ENCODE data around the gene RUNX1. TPM values are rescaled to one million over a fixed set of nuclear protein-coding genes. Genes with fewer than 3 reads are reported as not detected.

RUNX1 gene
- polyA plus RNA-seq, 1 of the 3 experiments (the other 2 are of a cell fraction) = 17.1 TPM

DNA sequence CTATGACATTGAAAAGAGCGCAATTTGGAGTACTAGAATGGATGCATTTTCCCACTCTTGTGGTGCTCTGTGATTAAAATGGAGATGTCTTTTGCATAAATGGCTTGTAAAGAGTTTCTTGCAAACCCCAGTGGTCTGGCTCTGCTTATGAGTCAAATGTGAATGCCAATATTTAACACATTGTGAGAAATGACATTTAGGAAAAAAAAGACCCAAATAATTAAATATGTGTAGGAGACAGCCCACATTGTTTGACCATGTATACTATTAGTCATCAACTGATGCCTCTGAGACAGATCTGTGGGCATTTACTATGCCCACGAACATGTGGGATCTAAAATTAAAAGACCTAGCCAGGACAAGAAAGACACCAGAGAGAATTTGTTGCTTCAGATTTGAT is 22.2 kb upstream of the RUNX1 start (continued):
- TF ChIP-seq CTCF (IDR thresholded peaks at IDR 0.05) = no peak

GRCh38 chr21:35070436-35070835 is 21.3 kb upstream of the RUNX1 start:
- Histone ChIP-seq H3K27ac (ENCODE audit: low read depth in 2 of 2, low read length in 1 of 2) (no peak overlapping the region), H3K4me1 (ENCODE audit: control insufficient read depth in 1 of 2, insufficient read depth in 2 of 2, low read depth in 1 of 2, low read length in 1 of 2) (no peaks in the 10 kb centered on the region), H3K27me3 (ENCODE audit: insufficient read depth) (no peaks in the 10 kb centered on the region), H3K9me2 (no peaks in the 10 kb centered on the region), H2AFZ (ENCODE audit: low read depth) (no peak overlapping the region), H4K20me1 (ENCODE audit: insufficient read depth) (no peaks in the 10 kb centered on the region), H3K9me3 (no peaks in the 10 kb centered on the region), H3K9ac (no peak overlapping the region), H3K4me3 (ENCODE audit: low read depth in 2 of 2, low read length in 1 of 2) (no peak overlapping the region), H3F3A (replicated peaks; ENCODE audit: insufficient read depth) (peaks cover 3% of the 10 kb centered on the region), H3K4me2 (no peak overlapping the region), H3K79me2 (ENCODE audit: insufficient read depth) (no peaks in the 10 kb centered on the region), H3K36me3 (replicated peaks in 1 of 2; ENCODE audit: control insufficient read depth in 1 of 2, insufficient read depth in 2 of 2, low read length in 1 of 2) (no peaks in the 10 kb centered on the region)
- CTCF ChIA-PET = no interaction called here
- TF ChIP-seq TAF1 (IDR thresholded peaks at IDR 0.05; ENCODE audit: borderline replicate concordance, low read depth, low read length) = no peak
- no peak for TF ChIP-seq FOXM1 (IDR thresholded peaks at IDR 0.05; ENCODE audit: low read depth)
- no peak for TF ChIP-seq GATA2 (CRISPR knock-in tag; IDR thresholded peaks at IDR 0.05)
- no peak for TF ChIP-seq JUND (IDR thresholded peaks at IDR 0.05)
- no peak for TF ChIP-seq CHD2 (IDR thresholded peaks at IDR 0.05; ENCODE audit: low read length, partially characterized antibody)
- TF ChIP-seq USF1 (IDR thresholded peaks at IDR 0.05; ENCODE audit: borderline replicate concordance, low read depth) = no peak
- no peak for TF ChIP-seq ZBTB33 (IDR thresholded peaks at IDR 0.05; ENCODE audit: borderline replicate concordance, low read depth)
- no peak for TF ChIP-seq GABPA (IDR thresholded peaks at IDR 0.05; ENCODE audit: low read depth)
- TF ChIP-seq ELF1 (IDR thresholded peaks at IDR 0.05) = no peak
- no peak for TF ChIP-seq TCF12 (IDR thresholded peaks at IDR 0.05)
- no peak for DNase-seq
- WGBS (ENCODE audit: low lambda C conversion rate) = 96% methylated on average over 5 of the region's 5 CpGs
- POLR2A ChIA-PET = no interaction called here

DNA sequence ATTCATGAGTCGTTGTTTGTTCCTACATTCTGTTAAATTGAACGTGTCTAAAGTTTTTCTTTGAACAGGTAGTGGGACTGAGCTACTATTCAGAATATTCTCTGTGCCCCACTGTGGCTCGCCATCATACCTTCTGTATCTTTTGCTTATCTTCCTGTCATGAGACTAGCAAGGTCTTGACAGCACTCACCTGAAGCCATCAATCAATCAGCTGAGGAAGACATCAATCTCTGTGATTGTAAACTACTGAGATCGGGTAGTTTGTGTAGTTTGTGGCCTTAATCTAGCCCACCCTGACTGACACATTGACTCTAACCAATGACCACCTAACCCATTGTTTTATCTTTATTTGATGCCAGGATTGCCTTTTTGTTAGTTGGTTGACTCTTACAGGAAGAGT is 17.7 kb upstream of the RUNX1 start:
- no peaks in the 10 kb centered on the region for H3K36me3 ChIP-seq (replicated peaks in 1 of 2; ENCODE audit: control insufficient read depth in 1 of 2, insufficient read depth in 2 of 2, low read length in 1 of 2)
- TF ChIP-seq MXI1 (IDR thresholded peaks at IDR 0.05; ENCODE audit: low read depth, low read length) = no peak
- POLR2A ChIA-PET = no interaction called here
- no peaks in the 10 kb centered on the region for H3K9me2 ChIP-seq
- no peak overlapping the region for H3K9ac ChIP-seq
- no peak overlapping the region for H3K4me2 ChIP-seq
- peaks cover 3% of the 10 kb centered on the region for H3F3A ChIP-seq (replicated peaks; ENCODE audit: insufficient read depth)
- no peaks in the 10 kb centered on the region for H3K79me2 ChIP-seq (ENCODE audit: insufficient read depth)
- no peaks in the 10 kb centered on the region for H3K27me3 ChIP-seq (ENCODE audit: insufficient read depth)
- DNase-seq = no peak
- no peaks in the 10 kb centered on the region for H3K4me1 ChIP-seq (ENCODE audit: control insufficient read depth in 1 of 2, insufficient read depth in 2 of 2, low read depth in 1 of 2, low read length in 1 of 2)
- H2AFZ ChIP-seq (ENCODE audit: low read depth) = no peak overlapping the region
- no peak overlapping the region for H3K4me3 ChIP-seq (ENCODE audit: low read depth in 2 of 2, low read length in 1 of 2)
- H3K9me3 ChIP-seq = no peaks in the 10 kb centered on the region
- no peak overlapping the region for H3K27ac ChIP-seq (ENCODE audit: low read depth in 2 of 2, low read length in 1 of 2)
- CTCF ChIA-PET = interaction anchor here (0.8 kb wide), 1 partner anchor 9 kb away, joined by 3 read pairs; no protein-coding TSS in a partner anchor
- H4K20me1 ChIP-seq (ENCODE audit: insufficient read depth) = no peaks in the 10 kb centered on the region
- 88% methylated on average over 4 of the region's 4 CpGs for whole genome bisulfite sequencing (ENCODE audit: low lambda C conversion rate)
